Adrenal gland (tissue), 5 donors: ENCODE measurements around the gene KRT80.

Experiments
- POLR2A ChIP-seq, 2 donors: fragments of 450-650 bp; IDR thresholded peaks; one replicate each; pipeline ENCODE4 v1.6.1; 2017; ENCODE audit warnings: antibody characterized with exemption in 2 of 2, mild to moderate bottlenecking in 2 of 2, moderate library complexity in 1 of 2
- TF ChIP-seq, protein P1 (sequence below), 6 experiments: fragments of 450-650 bp in 4 of 6; fragments of 200-600 bp in 2 of 6; sonication (generic) in 1 of 6; IDR thresholded peaks; 1 replicate in 5 of 6; 2 replicates in 1 of 6; pipeline versions ENCODE4 v1.5.1 to v1.8.0; 2016 to 2021; ENCODE audit warnings: antibody characterized with exemption in 6 of 6, mild to moderate bottlenecking in 2 of 6, moderate library complexity in 1 of 6
- donor health status: DM: no; HTN: no; CAD: no.

DNA sequence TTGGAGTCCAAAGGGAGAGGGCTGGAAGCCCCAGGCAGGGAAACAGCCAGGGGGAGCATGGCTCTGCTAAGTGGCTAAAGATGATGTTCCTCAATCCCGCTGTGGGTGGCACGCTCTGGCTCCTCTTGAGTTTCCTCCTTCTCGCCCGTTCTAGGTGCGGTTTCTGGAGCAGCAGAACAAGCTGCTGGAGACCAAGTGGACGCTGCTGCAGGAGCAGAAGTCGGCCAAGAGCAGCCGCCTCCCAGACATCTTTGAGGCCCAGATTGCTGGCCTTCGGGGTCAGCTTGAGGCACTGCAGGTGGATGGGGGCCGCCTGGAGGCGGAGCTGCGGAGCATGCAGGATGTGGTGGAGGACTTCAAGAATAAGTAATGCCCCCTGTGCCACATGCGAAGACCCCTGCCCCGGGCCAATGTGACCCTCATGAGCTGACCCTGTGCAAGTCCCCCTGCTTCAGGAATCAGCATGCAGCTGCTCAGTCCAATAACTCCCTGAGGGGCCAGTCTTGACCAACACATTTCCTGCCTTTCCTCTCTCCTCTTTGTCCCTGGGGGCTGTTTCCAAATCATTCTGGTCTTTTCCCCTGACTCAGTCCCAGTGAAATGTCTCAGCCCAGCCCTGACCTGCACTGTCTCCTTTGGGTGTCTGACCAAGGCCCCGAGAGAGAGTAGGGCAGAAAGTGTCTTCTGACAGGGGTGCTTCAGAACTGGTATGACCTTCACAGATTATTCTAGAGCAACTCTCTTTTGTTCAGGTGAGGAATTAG, 43.4 kb upstream of the KRT80 start:
- TF ChIP-seq, protein P1, sequence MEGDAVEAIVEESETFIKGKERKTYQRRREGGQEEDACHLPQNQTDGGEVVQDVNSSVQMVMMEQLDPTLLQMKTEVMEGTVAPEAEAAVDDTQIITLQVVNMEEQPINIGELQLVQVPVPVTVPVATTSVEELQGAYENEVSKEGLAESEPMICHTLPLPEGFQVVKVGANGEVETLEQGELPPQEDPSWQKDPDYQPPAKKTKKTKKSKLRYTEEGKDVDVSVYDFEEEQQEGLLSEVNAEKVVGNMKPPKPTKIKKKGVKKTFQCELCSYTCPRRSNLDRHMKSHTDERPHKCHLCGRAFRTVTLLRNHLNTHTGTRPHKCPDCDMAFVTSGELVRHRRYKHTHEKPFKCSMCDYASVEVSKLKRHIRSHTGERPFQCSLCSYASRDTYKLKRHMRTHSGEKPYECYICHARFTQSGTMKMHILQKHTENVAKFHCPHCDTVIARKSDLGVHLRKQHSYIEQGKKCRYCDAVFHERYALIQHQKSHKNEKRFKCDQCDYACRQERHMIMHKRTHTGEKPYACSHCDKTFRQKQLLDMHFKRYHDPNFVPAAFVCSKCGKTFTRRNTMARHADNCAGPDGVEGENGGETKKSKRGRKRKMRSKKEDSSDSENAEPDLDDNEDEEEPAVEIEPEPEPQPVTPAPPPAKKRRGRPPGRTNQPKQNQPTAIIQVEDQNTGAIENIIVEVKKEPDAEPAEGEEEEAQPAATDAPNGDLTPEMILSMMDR (IDR thresholded peaks at IDR 0.05), result no peak
- no peak for TF ChIP-seq POLR2A (IDR thresholded peaks at IDR 0.05)
